PC-9 (cell line): Measurements from ENCODE around the gene JAGN1. TPM values are rescaled to one million over a fixed set of nuclear protein-coding genes. Genes with fewer than 3 reads are reported as not detected.
"Not testable (repeated sequence)": the region's sequence is repeated elsewhere in the genome, so short reads cannot be mapped to it uniquely, and the experiment has no call there.

Source experiments
- BruUV-seq: library from RNA; stranded (reverse); fragments of 400-500 nt; replicated peaks from 2 replicates; lab custom pipeline; 2021; lab: Mats Ljungman, UMichigan
- CTCF ChIA-PET: fragments of 300-600 bp; sonication (Branson Sonifier 250); formaldehyde crosslinking; loops from one replicate; lab custom pipeline; 2022; ENCODE audit warnings: antibody characterized with exemption; lab: Charles Lee
- POLR2A ChIA-PET: fragments of 300-600 bp; sonication (Branson Sonifier 250); formaldehyde crosslinking; loops from one replicate; lab custom pipeline; 2022; ENCODE audit warnings: antibody characterized with exemption; ENCODE audit not compliant: unreplicated experiment; lab: Charles Lee
- DNase-seq, 2 experiments: peaks; one replicate each; pipeline versions ENCODE4 v3.0.0 to v3.0.0-alpha.2; 2015 to 2022; ENCODE audit warnings: mixed read lengths in 1 of 2
- H2AFZ ChIP-seq: fragments of 200-600 bp; sonication (generic); 2 replicates; pipeline ENCODE4 v1.8.1; 2017; ENCODE audit warnings: antibody characterized with exemption
- H3F3A ChIP-seq: fragments of 200-600 bp; sonication (generic); 2 replicates; pipeline ENCODE4 v1.8.1; 2017; ENCODE audit warnings: antibody characterized with exemption, mild to moderate bottlenecking, low read depth; ENCODE audit not compliant: insufficient read depth
- H3K27ac ChIP-seq: fragments of 200-600 bp; sonication (generic); 2 replicates; pipeline ENCODE4 v1.6.1; 2016; ENCODE audit warnings: mixed run types
- H3K27me3 ChIP-seq: fragments of 200-600 bp; sonication (generic); 2 replicates; pipeline ENCODE4 v1.6.1; 2016; ENCODE audit warnings: low read depth, mixed run types; ENCODE audit not compliant: insufficient read depth
- H3K36me3 ChIP-seq: fragments of 200-600 bp; sonication (generic); 2 replicates; pipeline ENCODE4 v1.6.1; 2016; ENCODE audit warnings: low read depth, mixed run types
- H3K4me1 ChIP-seq: fragments of 200-600 bp; sonication (generic); replicated peaks from 2 replicates; pipeline ENCODE4 v1.6.1; 2016; ENCODE audit warnings: mixed run types; ENCODE audit not compliant: insufficient read depth
- H3K4me2 ChIP-seq: fragments of 200-600 bp; sonication (generic); 2 replicates; pipeline ENCODE4 v1.6.1; 2017; ENCODE audit warnings: mixed run types
- H3K4me3 ChIP-seq: fragments of 200-600 bp; sonication (generic); 2 replicates; pipeline ENCODE4 v1.6.1; 2016; ENCODE audit warnings: mixed run types
- H3K79me2 ChIP-seq: fragments of 200-600 bp; sonication (generic); 2 replicates; pipeline ENCODE4 v1.6.1; 2017; ENCODE audit warnings: low read depth, mixed run types
- H3K9me2 ChIP-seq: fragments of 200-600 bp; sonication (generic); 2 replicates; pipeline ENCODE4 v1.8.1; 2017; ENCODE audit warnings: mild to moderate bottlenecking; ENCODE audit not compliant: insufficient read depth
- H3K9me3 ChIP-seq: fragments of 200-600 bp; sonication (generic); 2 replicates; pipeline ENCODE4 v1.8.1; 2016; ENCODE audit warnings: low read depth; ENCODE audit not compliant: insufficient read depth
- H4K20me1 ChIP-seq: fragments of 200-600 bp; sonication (generic); 2 replicates; pipeline ENCODE4 v1.8.1; 2017; ENCODE audit not compliant: insufficient read depth
- EZH2 ChIP-seq: fragments of 200-600 bp; sonication (generic); IDR thresholded peaks from 2 replicates; pipeline ENCODE4 v1.8.0; 2017; ENCODE audit warnings: antibody characterized with exemption, low read depth
- intact Hi-C: fragments of 100-400 bp; cut with micrococcal nuclease; formaldehyde crosslinking; loops from one replicate; pipeline ENCODE4 v1.10.0; 2022; ENCODE audit not compliant: unreplicated experiment
- total RNA-seq: library from RNA; stranded (reverse); gene quantifications from 2 replicates; pipeline ENCODE4 v1.2.3, GENCODE V29; 2021
- TF ChIP-seq, protein P1 (sequence below): fragments of 200-600 bp; sonication (generic); conservative IDR thresholded peaks from 2 replicates; pipeline ENCODE4 v1.6.1; 2017; ENCODE audit warnings: mixed run types, antibody characterized with exemption, mild to moderate bottlenecking, moderate library complexity

JAGN1 gene
- total RNA-seq, 1 experiment from 2014 or later = 52.4 TPM

DNA sequence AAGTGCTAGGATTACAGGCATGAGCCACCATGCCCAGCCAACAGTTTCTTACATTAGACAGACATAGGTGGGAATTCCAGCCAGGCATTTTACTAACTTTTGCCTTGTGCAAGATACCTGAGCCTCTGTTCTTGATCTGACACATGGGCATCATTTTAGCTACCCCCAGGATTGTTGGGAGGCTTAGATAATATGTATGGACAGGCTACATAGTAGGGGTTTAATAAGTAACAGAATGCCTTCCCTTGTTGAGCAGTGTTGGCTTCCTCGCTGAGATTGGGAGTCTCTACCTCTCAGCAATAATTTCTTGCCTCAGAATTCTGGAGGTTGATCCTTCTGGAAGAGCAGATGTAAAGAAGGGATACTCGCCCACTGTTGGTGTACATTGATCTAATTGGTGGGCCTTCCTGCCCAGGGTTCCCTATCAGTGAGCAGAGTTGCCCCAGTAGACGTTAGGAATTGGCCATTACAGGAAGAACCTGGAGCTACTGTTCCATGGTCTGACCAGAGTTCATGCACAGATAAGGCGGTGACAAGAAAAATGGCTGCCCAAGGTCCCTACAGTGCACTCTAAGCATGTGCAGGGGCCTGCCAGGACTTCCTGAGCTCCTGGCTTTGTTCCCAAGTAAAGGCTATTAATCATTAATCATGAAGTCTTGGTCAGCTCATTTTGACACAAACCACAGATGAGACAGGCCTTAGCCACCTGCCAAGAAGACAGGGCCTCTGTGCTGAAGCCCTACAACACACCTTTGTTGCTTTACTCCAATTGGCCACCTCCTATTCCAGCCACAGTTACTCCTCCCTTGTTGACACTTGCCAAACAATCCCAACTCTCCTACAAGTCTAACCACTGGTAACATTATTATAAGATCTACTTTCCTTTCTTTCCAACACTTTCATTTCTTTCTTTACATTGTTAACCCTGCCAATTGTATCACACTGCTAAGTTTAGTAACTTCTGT is 7.3 kb downstream of the JAGN1 start:
- DNase-seq = peak; percentile 74 to 96
- Histone ChIP-seq H3K79me2 (peaks cover 28% of the 10 kb centered on the region), H3K9me2 (no peaks in the 10 kb centered on the region), H3K4me1 (peaks cover 74% of the 10 kb centered on the region), H3K4me3 (peak overlapping the region; percentile 20; the same call in 1 of the 2 replicates), H2AFZ (no peak overlapping the region), H4K20me1 (no peaks in the 10 kb centered on the region), H3K27ac (peak overlapping the region; percentile 73), H3K36me3 (peaks cover 14% of the 10 kb centered on the region), H3K9me3 (no peaks in the 10 kb centered on the region), H3K27me3 (no peaks in the 10 kb centered on the region), H3F3A (peaks cover 73% of the 10 kb centered on the region), H3K4me2 (peak overlapping the region; percentile 71)
- CTCF ChIA-PET = interaction anchor here (0.7 to 0.9 kb wide), 3 partner anchors 15 to 49 kb away, joined by 3 read pairs; no protein-coding TSS in a partner anchor
- BruUV-seq = no TSS peak
- intact Hi-C loops = loop anchor here (5.0 kb wide), 1 partner anchor 55 kb away; the partner anchor contains the start of gene RPUSD3
- POLR2A ChIA-PET = interaction anchor here (0.5 to 0.6 kb wide), 3 partner anchors 234 to 419 kb away, joined by 3 to 24 read pairs (median 4); no protein-coding TSS in a partner anchor
- TF ChIP-seq EZH2 = no peak

DNA sequence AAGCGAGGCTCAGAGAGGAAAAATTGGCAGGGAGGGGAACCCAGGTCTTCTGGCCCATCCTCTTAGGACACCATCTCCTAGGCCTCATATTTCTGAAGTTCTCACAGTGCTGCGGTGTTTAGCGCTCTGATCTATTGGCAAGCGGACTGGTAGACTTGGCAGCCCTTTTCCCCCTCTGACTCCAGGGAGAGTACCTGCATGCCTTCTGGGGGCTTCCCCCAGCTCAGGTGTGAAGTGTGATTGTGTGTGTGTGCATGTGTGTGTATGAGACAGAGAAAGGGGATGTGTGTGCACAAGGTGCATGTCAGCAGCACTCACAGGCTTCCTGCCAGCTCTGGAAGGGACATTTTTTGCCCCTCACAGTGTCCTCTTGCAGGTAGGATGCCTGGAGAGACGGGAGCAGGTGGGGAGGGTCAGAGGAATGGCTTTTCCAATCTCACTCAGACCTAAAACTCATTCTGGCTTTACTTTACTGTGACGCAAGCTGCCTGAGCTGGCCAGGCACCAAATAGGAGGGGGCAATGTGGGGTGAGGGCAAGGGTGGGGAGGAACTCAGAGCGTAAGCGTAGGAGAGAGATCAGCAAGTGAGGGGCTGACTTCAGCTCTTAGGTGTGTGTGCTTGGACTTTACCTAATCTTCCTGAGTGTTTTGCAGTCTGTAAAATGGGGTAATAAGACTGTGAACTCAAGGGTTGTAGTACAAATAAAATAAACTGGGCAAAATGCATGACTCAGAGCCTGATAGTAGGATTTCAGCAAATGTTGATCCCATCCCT is 8.2 kb downstream of the JAGN1 start:
- Histone ChIP-seq H3K27ac (peak overlapping the region; percentile 73), H3K4me2 (peak overlapping the region; percentile 71), H3F3A (peaks cover 68% of the 10 kb centered on the region), H2AFZ (no peak overlapping the region), H3K4me3 (peak overlapping the region; percentile 20; the same call in 1 of the 2 replicates), H3K4me1 (peaks cover 74% of the 10 kb centered on the region), H3K9me3 (no peaks in the 10 kb centered on the region), H4K20me1 (no peaks in the 10 kb centered on the region), H3K9me2 (no peaks in the 10 kb centered on the region), H3K79me2 (peaks cover 18% of the 10 kb centered on the region), H3K36me3 (peaks cover 5% of the 10 kb centered on the region), H3K27me3 (no peaks in the 10 kb centered on the region)
- DNase-seq = peak in 1 of 2 experiments; percentile 48
- TF ChIP-seq, protein P1, sequence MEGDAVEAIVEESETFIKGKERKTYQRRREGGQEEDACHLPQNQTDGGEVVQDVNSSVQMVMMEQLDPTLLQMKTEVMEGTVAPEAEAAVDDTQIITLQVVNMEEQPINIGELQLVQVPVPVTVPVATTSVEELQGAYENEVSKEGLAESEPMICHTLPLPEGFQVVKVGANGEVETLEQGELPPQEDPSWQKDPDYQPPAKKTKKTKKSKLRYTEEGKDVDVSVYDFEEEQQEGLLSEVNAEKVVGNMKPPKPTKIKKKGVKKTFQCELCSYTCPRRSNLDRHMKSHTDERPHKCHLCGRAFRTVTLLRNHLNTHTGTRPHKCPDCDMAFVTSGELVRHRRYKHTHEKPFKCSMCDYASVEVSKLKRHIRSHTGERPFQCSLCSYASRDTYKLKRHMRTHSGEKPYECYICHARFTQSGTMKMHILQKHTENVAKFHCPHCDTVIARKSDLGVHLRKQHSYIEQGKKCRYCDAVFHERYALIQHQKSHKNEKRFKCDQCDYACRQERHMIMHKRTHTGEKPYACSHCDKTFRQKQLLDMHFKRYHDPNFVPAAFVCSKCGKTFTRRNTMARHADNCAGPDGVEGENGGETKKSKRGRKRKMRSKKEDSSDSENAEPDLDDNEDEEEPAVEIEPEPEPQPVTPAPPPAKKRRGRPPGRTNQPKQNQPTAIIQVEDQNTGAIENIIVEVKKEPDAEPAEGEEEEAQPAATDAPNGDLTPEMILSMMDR = no peak
- no peak for TF ChIP-seq EZH2
- BruUV-seq = no TSS peak
- CTCF ChIA-PET = interaction anchor here (0.9 kb wide), 2 partner anchors 46 to 48 kb away, joined by 3 read pairs; no protein-coding TSS in a partner anchor
- POLR2A ChIA-PET = interaction anchor here (0.5 kb wide), 1 partner anchor 283 kb away, joined by 4 read pairs; no protein-coding TSS in a partner anchor
- intact Hi-C loops = loop anchor here (5.0 kb wide), 1 partner anchor 56 kb away; the partner anchor contains the start of gene RPUSD3

DNA sequence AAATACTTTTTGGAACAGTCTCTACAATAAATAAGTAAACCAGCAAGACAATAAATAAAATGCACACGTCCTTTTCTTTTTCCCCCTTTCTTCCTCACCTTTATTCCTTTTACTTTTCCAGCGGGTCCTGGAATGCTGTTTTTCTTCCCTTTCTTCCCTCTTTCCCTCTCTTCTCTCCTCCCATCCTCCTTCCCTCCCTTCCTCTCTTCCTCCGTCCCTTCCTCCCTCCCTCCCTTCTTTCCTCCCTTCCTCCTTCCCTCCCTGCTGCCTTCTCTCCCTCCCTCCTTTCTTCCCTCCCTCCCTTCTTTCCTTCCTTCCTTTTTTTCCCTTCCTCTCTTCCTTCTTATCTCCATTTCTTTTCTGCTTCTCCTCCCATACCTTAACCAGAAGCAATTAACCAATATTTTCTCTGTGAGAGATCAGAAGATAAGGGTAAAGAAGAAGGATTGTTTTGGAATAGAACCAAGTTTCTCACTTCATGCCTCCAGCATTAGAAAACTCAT is 8.9 kb downstream of the JAGN1 start:
- Histone ChIP-seq H3K27ac (no peak overlapping the region), H3K4me2 (peak overlapping the region; percentile 71), H3F3A (peaks cover 68% of the 10 kb centered on the region), H3K4me1 (peaks cover 74% of the 10 kb centered on the region), H3K27me3 (no peaks in the 10 kb centered on the region), H3K36me3 (no peaks in the 10 kb centered on the region), H3K9me2 (no peaks in the 10 kb centered on the region), H3K79me2 (peaks cover 13% of the 10 kb centered on the region), H3K9me3 (no peaks in the 10 kb centered on the region), H2AFZ (no peak overlapping the region), H3K4me3 (no peak overlapping the region), H4K20me1 (no peaks in the 10 kb centered on the region)
- no peak for TF ChIP-seq EZH2
- TF ChIP-seq, protein P1 = no peak
- ChIA-PET CTCF (no interaction called here), POLR2A (no interaction called here)
- intact Hi-C loops = loop anchor here (5.0 kb wide), 1 partner anchor 57 kb away; the partner anchor contains the start of gene RPUSD3
- DNase-seq = no peak
- no TSS peak for BruUV-seq

DNA sequence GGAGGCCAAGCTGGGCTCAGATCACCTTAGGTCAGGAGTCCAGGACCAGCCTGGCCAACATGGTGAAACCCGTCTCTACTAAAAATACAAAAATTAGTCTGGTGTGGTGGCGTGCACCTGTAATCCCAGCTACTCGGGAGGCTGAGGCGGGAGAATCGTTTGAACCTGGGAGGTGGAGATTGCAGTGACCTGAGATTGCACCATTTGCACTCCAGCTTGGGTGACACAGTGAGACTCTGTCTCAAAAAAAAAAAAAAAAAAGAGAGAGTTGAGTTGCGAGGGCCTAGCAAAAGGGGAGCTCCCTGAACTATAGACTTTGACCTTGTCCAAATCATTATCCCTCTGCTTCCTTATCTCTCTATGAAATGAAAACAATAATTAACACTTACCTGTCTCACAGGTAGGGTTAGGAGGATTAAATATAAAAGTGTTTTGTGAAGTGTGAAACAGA is 10.6 kb downstream of the JAGN1 start:
- H3K27me3 ChIP-seq, H3K36me3 ChIP-seq, H3K4me2 ChIP-seq, H3K4me3 ChIP-seq, intact Hi-C loops, DNase-seq, H3K27ac ChIP-seq, H4K20me1 ChIP-seq, H3K9me2 ChIP-seq, H2AFZ ChIP-seq, H3K9me3 ChIP-seq, CTCF ChIA-PET, H3K79me2 ChIP-seq, BruUV-seq: not testable (repeated sequence)
- Histone ChIP-seq H3K4me1 (peaks cover 69% of the 10 kb centered on the region), H3F3A (peaks cover 54% of the 10 kb centered on the region)
- POLR2A ChIA-PET = interaction anchor here (0.7 kb wide), 1 partner anchor 12 kb away, joined by 3 read pairs; no protein-coding TSS in a partner anchor
